Loucy (cell line): ENCODE data around the gene SART3.

ENCODE experiments used
- EZH2phosphoT487 ChIP-seq: fragments of 200-600 bp; IDR thresholded peaks from 2 replicates; pipeline ENCODE4 v1.6.1; 2018; ENCODE audit warnings: antibody characterized with exemption, mild to moderate bottlenecking, moderate library complexity, borderline replicate concordance
- TF ChIP-seq, protein P1 (sequence below): fragments of 200-600 bp; sonication (generic); conservative IDR thresholded peaks from 2 replicates; pipeline ENCODE4 v1.5.1; 2014; ENCODE audit warnings: mild to moderate bottlenecking, antibody characterized with exemption, low read length

DNA sequence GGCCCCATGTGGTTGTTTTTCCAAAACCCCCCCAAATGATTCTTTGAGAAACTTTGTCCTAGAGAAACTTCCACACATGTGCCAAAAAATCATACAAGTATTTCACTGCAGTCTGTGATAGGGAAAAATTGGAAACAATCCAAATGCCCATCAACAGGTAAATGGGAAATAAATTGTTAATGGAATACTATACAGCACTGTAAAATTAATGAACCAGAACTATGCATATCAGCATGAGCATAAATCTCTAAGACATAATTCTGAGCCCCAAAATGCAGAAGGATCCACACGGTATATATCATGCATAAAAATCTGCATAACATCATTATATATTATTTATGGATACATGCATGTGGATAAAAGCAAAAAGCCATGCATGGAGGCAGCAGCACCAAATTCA, 51.2 kb downstream of the SART3 start:
- TF ChIP-seq, protein P1, sequence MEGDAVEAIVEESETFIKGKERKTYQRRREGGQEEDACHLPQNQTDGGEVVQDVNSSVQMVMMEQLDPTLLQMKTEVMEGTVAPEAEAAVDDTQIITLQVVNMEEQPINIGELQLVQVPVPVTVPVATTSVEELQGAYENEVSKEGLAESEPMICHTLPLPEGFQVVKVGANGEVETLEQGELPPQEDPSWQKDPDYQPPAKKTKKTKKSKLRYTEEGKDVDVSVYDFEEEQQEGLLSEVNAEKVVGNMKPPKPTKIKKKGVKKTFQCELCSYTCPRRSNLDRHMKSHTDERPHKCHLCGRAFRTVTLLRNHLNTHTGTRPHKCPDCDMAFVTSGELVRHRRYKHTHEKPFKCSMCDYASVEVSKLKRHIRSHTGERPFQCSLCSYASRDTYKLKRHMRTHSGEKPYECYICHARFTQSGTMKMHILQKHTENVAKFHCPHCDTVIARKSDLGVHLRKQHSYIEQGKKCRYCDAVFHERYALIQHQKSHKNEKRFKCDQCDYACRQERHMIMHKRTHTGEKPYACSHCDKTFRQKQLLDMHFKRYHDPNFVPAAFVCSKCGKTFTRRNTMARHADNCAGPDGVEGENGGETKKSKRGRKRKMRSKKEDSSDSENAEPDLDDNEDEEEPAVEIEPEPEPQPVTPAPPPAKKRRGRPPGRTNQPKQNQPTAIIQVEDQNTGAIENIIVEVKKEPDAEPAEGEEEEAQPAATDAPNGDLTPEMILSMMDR: no peak
- no peak for TF ChIP-seq EZH2phosphoT487
